Suprapubic skin (tissue), 4 donors: ENCODE measurements around the gene NELL1. TPM values are rescaled to one million over a fixed set of nuclear protein-coding genes. Genes with fewer than 3 reads are reported as not detected.

Experiments used
- DNase-seq, 2 donors: peaks; one replicate each; pipeline ENCODE4 v3.0.0-alpha.2; 2019; ENCODE audit warnings: low spot score in 2 of 2
- H3K27ac ChIP-seq: fragments of 200-600 bp; sonication (generic); one replicate; pipeline ENCODE4 v1.5.1; 2019
- H3K27me3 ChIP-seq: fragments of 200-600 bp; sonication (generic); one replicate; pipeline ENCODE4 v1.5.1; 2019
- H3K36me3 ChIP-seq: fragments of 200-600 bp; sonication (generic); one replicate; pipeline ENCODE4 v1.5.1; 2019
- H3K4me1 ChIP-seq: fragments of 200-600 bp; sonication (generic); one replicate; pipeline ENCODE4 v1.5.1; 2019
- H3K4me3 ChIP-seq: fragments of 200-600 bp; sonication (generic); one replicate; pipeline ENCODE4 v1.5.1; 2019; ENCODE audit warnings: mild to moderate bottlenecking
- H3K9me3 ChIP-seq: fragments of 200-600 bp; sonication (generic); one replicate; pipeline ENCODE4 v1.5.1; 2019
- CTCF ChIP-seq, 2 donors: fragments of 200-600 bp in 1 of 2; fragments of 450-650 bp in 1 of 2; sonication (generic) in 1 of 2; IDR thresholded peaks; one replicate each; pipeline ENCODE4 v1.5.1; 2016 to 2019; ENCODE audit warnings: antibody characterized with exemption in 2 of 2, mild to moderate bottlenecking in 1 of 2, moderate library complexity in 1 of 2
- EP300 ChIP-seq: sonication (generic); formaldehyde crosslinking; IDR thresholded peaks from one replicate; pipeline ENCODE4 v1.6.1; 2017; ENCODE audit warnings: antibody characterized with exemption
- POLR2A ChIP-seq, 2 donors: fragments of 450-650 bp; IDR thresholded peaks; one replicate each; pipeline ENCODE4 v1.6.1; 2017; ENCODE audit warnings: antibody characterized with exemption in 2 of 2, mild to moderate bottlenecking in 2 of 2, moderate library complexity in 2 of 2
- POLR2AphosphoS5 ChIP-seq, 3 donors: sonication (generic); formaldehyde crosslinking; IDR thresholded peaks; one replicate each; pipeline ENCODE4 v1.6.1; 2017; ENCODE audit warnings: antibody characterized with exemption in 3 of 3
- WGBS: methylation state at CpG from one replicate; pipeline ENCODE4 v1.1.5; 2018; 5-methylcytosine and 5-hydroxymethylcytosine counted together
- total RNA-seq, 4 donors: library from RNA; depleted of rRNA; stranded (reverse); fragments of >200 nt; gene quantifications; one replicate each; pipeline ENCODE4 v1.1.0, GENCODE V29; 2016

NELL1 gene
- total RNA-seq, 4 donors from 2014 or later: 0.18 to 3.9 TPM; not detected in 2

DNA sequence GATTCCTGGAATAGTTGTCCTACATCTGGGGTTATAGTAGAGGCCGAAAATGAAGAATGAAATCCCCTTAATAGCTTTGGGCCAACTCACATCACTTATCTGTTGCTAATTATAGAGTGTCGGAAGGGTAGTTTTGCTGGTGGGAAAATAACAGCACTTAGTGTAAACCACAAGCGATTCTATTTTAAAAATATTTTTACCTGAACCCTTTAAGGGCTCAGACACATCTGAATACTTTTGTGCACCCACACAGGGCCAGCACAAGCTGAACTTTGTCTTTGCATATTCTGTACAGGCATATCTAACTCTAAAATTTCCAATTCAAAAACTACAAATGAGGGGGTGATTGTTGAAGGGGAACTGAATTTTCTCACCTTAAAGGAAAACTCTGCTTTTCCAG lies 42.4 kb upstream of the NELL1 start:
- Histone ChIP-seq H3K27ac (no peak overlapping the region), H3K27me3 (no peaks in the 10 kb centered on the region), H3K36me3 (no peaks in the 10 kb centered on the region), H3K4me3 (no peak overlapping the region), H3K4me1 (no peaks in the 10 kb centered on the region), H3K9me3 (no peaks in the 10 kb centered on the region)
- DNase-seq: no peak
- WGBS: 50% methylated on average over 3 of the region's 3 CpGs
- TF ChIP-seq POLR2AphosphoS5 (IDR thresholded peaks at IDR 0.05) (no peak), POLR2A (IDR thresholded peaks at IDR 0.05) (no peak), EP300 (no peak), CTCF (IDR thresholded peaks at IDR 0.05) (no peak)

GRCh38 chr11:20627701-20628100 lies 41.7 kb upstream of the NELL1 start:
- WGBS: 50% methylated on average over 3 of the region's 3 CpGs
- H3K9me3 ChIP-seq: no peaks in the 10 kb centered on the region
- H3K27ac ChIP-seq: no peak overlapping the region
- no peaks in the 10 kb centered on the region for H3K27me3 ChIP-seq
- no peak for DNase-seq
- no peaks in the 10 kb centered on the region for H3K36me3 ChIP-seq
- TF ChIP-seq EP300 (no peak), POLR2AphosphoS5 (IDR thresholded peaks at IDR 0.05) (no peak), POLR2A (IDR thresholded peaks at IDR 0.05) (no peak), CTCF (IDR thresholded peaks at IDR 0.05) (no peak)
- H3K4me3 ChIP-seq: no peak overlapping the region
- H3K4me1 ChIP-seq: no peaks in the 10 kb centered on the region

DNA sequence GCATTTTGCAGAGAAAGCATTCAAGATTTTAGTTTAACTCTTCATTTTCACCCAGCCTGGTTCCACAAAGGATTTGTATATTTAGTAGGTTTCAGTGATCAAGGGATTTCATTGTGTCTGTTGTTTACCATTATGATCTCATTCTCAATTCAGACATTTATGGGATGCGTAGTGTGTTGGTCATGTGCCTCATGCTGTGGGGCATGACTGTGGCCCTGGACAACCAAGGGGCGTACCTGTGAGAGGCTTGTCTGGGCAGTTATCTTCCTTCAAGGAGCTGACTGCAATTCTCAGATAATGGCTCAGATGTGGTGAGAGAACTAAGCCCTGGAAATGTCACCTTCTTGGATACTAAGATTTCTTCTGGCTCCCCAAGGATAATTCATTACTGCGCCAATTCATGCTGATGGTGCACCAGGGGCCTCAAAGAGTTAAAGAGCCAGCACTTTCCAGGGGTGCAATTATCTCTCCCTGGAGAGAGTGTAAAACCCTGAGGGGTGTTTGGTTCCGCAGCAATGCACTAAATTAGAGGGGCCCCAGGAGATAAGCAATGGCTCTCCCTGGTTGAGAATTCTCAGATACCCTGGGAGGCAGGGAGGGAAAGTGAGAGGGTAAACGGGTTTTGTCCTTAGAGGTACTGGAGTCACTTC lies 37.7 kb upstream of the NELL1 start:
- H3K4me1 ChIP-seq: no peaks in the 10 kb centered on the region
- no peak for TF ChIP-seq POLR2AphosphoS5 (IDR thresholded peaks at IDR 0.05)
- TF ChIP-seq POLR2A (IDR thresholded peaks at IDR 0.05): no peak
- no peaks in the 10 kb centered on the region for H3K9me3 ChIP-seq
- H3K27me3 ChIP-seq: no peaks in the 10 kb centered on the region
- 56% methylated on average over 5 of the region's 5 CpGs for WGBS
- no peak overlapping the region for H3K27ac ChIP-seq
- no peak for DNase-seq
- no peaks in the 10 kb centered on the region for H3K36me3 ChIP-seq
- no peak overlapping the region for H3K4me3 ChIP-seq

GRCh38 chr11:20632169-20632532 lies 37.2 kb upstream of the NELL1 start:
- no peak for DNase-seq
- WGBS: 33% methylated on average over 1 of the region's 1 CpG
- Histone ChIP-seq H3K27ac (no peak overlapping the region), H3K36me3 (no peaks in the 10 kb centered on the region), H3K4me3 (no peak overlapping the region), H3K9me3 (no peaks in the 10 kb centered on the region), H3K27me3 (no peaks in the 10 kb centered on the region), H3K4me1 (no peaks in the 10 kb centered on the region)
- TF ChIP-seq POLR2AphosphoS5 (IDR thresholded peaks at IDR 0.05): no peak
- no peak for TF ChIP-seq CTCF (IDR thresholded peaks at IDR 0.05)
- no peak for TF ChIP-seq EP300
- no peak for TF ChIP-seq POLR2A (IDR thresholded peaks at IDR 0.05)

DNA sequence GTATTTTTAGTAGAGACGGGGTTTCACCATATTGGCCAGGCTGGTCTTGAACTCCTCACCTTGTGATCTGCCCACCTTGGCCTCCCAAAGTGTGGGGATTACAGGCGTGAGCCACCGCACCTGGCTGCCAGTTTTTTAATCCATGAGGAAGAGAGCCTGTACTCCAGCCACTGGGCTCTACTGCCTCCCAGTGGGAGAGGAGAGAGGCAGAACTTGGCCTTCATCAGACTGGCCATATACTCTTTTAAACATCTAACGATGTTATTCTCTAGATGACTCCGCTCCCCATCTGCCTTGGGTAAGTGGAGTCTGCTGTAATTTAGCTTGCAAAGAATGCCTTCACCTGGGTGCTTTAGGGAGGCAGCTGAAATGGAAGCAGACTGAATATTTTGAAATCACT lies 35.3 kb upstream of the NELL1 start:
- Histone ChIP-seq H3K27ac (no peak overlapping the region), H3K9me3 (no peaks in the 10 kb centered on the region), H3K4me3 (no peak overlapping the region), H3K27me3 (no peaks in the 10 kb centered on the region), H3K4me1 (no peaks in the 10 kb centered on the region), H3K36me3 (no peaks in the 10 kb centered on the region)
- DNase-seq: no peak
- WGBS: 94% methylated on average over 5 of the region's 5 CpGs
- TF ChIP-seq CTCF (IDR thresholded peaks at IDR 0.05) (no peak), POLR2A (IDR thresholded peaks at IDR 0.05) (no peak), EP300 (no peak), POLR2AphosphoS5 (IDR thresholded peaks at IDR 0.05) (no peak)

DNA sequence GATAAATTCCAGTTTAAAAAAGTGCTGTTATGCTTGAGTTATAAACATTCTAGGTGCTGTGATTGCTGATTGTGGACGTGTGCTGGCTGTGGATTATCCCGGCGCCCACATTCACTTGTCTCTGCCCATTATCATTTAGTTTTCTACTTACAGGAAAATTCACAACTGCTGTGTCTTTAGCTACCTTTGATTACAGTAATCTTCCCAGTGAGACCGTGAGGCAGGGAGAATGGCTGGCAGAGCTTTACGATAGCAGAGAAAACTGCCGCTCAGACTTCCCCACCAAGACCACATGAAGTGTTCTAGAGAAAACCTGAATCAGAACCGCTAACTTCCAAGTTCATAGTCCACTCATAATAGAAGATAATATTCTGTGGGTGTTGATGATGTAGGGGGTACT lies 34.6 kb upstream of the NELL1 start:
- WGBS: 79% methylated on average over 7 of the region's 7 CpGs
- no peak for TF ChIP-seq CTCF (IDR thresholded peaks at IDR 0.05)
- no peak for TF ChIP-seq EP300
- no peak for TF ChIP-seq POLR2AphosphoS5 (IDR thresholded peaks at IDR 0.05)
- no peak for TF ChIP-seq POLR2A (IDR thresholded peaks at IDR 0.05)

More for the DNA sequence above, 34.6 kb upstream of the NELL1 start:
- H3K27me3 ChIP-seq: no peaks in the 10 kb centered on the region
- no peaks in the 10 kb centered on the region for H3K9me3 ChIP-seq
- H3K36me3 ChIP-seq: no peaks in the 10 kb centered on the region
- no peak overlapping the region for H3K4me3 ChIP-seq
- no peaks in the 10 kb centered on the region for H3K4me1 ChIP-seq
- no peak for DNase-seq
- H3K27ac ChIP-seq: no peak overlapping the region
